Epithelial cell of proximal tubule (primary cell): ENCODE data around the gene IMPA2. TPM values are rescaled to one million over a fixed set of nuclear protein-coding genes. Genes with fewer than 3 reads are reported as not detected.

ENCODE experiments used
- DNase-seq: peaks from one replicate; pipeline ENCODE4 v3.0.0-alpha.2; 2011; ENCODE audit warnings: low read depth
- H3K4me3 ChIP-seq: 2 replicates; pipeline ENCODE4 v1.5.1; 2011; ENCODE audit warnings: low read depth, mild to moderate bottlenecking, low read length
- total RNA-seq: library from RNA; depleted of rRNA; stranded (reverse); fragments of >200 nt; gene quantifications from 2 replicates; pipeline ENCODE4 v1.2.3, GENCODE V29; 2015
- TF ChIP-seq, protein P1 (sequence below): conservative IDR thresholded peaks from 2 replicates; pipeline ENCODE4 v1.5.1; 2012; ENCODE audit warnings: low read depth, mild to moderate bottlenecking, low read length

IMPA2 gene
- total RNA-seq, 1 donor from 2014 or later: 89.9 TPM

DNA sequence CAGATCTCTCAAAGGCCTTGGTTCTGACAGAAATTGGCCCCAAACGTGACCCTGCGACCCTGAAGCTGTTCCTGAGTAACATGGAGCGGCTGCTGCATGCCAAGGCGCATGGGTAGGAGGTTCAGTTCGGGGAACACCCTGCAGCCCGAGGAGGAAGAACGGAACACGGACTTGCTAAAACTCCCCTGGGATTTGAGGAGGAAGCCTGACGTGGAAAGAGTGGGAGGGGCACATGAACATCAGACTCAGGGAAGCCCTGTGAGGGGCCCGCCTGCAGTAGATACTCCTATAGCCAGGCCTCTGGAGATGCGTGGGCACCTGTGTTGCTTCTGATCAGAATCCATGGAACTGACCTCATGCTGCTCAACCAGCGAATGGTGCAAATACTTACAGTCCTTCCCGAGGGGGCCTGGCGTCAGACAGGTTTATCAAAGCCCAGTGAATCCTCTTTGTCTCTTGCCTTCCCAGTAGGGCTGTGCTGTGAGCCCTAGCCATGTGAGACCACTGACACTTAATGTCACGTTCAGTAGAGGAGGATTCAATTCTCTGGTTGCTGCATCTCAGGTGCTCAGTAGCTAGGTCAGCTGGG is 46.8 kb downstream of the IMPA2 start:
- no peak overlapping the region for H3K4me3 ChIP-seq
- TF ChIP-seq, protein P1, sequence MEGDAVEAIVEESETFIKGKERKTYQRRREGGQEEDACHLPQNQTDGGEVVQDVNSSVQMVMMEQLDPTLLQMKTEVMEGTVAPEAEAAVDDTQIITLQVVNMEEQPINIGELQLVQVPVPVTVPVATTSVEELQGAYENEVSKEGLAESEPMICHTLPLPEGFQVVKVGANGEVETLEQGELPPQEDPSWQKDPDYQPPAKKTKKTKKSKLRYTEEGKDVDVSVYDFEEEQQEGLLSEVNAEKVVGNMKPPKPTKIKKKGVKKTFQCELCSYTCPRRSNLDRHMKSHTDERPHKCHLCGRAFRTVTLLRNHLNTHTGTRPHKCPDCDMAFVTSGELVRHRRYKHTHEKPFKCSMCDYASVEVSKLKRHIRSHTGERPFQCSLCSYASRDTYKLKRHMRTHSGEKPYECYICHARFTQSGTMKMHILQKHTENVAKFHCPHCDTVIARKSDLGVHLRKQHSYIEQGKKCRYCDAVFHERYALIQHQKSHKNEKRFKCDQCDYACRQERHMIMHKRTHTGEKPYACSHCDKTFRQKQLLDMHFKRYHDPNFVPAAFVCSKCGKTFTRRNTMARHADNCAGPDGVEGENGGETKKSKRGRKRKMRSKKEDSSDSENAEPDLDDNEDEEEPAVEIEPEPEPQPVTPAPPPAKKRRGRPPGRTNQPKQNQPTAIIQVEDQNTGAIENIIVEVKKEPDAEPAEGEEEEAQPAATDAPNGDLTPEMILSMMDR: no peak
- no peak for DNase-seq

DNA sequence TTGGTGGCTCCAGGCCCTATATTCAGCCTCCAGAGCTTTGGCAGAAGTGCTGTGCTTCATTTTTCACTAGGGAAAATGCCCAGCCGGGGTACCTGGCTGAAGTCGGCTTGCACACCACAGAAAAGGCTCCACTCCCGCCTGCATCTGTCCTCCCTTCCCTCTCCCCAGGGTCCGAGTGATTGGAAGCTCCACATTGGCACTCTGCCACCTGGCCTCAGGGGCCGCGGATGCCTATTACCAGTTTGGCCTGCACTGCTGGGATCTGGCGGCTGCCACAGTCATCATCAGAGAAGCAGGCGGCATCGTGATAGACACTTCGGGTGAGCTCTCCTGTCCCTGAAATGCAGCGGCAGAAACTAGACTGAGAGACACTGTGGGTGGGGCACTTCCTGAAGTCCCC is 47.4 kb downstream of the IMPA2 start:
- DNase-seq: no peak
- no peak overlapping the region for H3K4me3 ChIP-seq
- TF ChIP-seq, protein P1: no peak

DNA sequence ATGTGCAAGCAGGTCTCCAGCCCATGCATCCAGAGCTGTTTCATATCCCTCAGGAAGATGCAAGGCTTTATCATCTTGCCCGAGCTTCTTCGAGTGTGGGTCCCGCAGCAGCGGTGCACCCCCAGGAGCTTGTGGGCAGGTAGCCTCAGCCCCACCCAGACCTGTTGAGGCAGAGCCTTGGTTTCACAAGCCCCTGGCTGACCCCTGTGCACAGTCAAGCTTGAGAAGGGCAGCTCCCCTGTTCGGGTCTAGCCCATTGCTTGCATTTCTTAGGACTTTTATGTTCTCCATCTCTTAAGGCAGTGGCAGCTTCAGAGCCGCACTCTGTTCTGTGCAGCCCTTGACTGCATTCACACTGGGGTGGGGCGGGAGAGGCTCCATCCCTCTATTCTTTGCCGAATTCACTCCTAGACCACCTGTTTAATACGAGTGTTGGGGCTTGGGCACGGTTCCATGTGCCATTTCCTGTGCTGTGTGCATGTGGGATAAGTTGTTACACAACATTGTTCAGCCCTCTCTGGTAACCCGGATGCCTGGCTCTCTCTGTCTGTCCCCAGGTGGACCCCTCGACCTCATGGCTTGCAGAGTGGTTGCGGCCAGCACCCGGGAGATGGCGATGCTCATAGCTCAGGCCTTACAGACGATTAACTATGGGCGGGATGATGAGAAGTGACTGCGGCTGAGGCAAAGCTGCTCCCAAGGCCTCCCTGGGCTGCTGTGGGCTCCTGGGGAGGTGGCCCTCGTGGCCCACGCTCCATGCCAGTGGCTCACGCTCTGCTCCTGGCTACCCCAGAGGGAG is 48.7 kb downstream of the IMPA2 start:
- no peak overlapping the region for H3K4me3 ChIP-seq
- TF ChIP-seq, protein P1: no peak
- no peak for DNase-seq

DNA sequence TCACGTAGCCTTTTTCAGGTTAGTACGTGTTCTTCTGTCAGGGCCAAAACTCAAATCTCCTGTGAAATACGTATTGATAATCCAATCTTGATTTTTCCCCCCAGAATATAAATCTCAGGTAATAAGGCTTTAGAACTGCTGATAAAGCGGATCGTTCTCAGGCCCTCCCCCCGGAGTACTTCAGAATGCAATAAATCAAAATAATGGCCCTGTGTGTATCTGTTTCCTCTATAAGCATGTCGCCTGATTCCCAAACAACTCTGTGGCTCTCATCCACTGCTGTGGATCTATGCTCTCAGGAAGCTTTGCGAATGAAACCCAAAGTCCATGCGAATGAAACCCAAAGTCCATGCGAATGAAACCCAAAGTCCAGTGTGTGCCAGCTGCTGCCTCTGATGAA is 49.4 kb downstream of the IMPA2 start:
- no peak overlapping the region for H3K4me3 ChIP-seq
- DNase-seq: no peak
- TF ChIP-seq, protein P1: no peak

DNA sequence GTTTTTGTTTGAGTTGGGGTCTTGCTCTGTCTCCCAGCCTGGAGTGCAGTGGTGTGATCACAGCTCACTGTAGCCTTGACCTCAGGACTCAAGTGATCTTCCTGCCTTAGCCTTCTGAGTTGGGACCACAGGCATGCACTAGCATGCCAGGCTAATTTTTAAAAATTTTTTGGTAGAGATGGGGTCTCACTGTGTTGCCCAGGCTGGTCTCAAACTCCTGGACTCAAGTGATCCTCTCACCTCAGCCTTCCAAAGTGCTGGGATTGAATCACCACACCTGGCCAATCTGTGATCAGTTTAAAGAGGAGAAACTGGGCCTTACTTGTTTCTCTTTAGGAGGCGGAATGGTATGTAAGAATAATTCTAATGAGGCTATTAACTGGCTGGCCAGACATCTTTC is 49.9 kb downstream of the IMPA2 start:
- TF ChIP-seq, protein P1: no peak
- no peak overlapping the region for H3K4me3 ChIP-seq
- DNase-seq: no peak

DNA sequence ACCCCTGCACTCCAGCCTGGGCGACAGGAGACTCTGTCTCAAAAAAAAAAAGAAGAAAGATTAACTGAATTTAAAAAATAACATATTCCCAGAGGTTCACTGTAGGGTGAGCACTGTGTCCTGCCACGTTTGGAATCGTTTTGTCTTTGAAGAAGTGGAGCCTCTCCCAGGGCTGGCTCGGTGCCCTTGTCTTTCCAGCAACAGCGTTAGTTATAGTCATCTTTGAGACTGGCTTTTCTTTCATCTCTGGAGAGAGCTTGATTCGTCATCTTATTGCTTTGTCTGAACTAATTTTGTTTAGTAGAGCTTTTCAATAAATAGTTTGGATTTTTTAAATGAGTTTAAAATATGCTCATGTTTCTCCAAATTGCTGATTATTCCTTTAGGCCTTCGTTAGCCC is 50.5 kb downstream of the IMPA2 start:
- TF ChIP-seq, protein P1: no peak
- H3K4me3 ChIP-seq: no peak overlapping the region
- DNase-seq: no peak
